ENCODE results near the gene RTP3. TPM values are rescaled to one million over a fixed set of nuclear protein-coding genes. Genes with fewer than 3 reads are reported as not detected.
A peak's percentile ranks its signal among the peaks of the same experiment; 100 is the strongest.

The RTP3 gene
- total and polyA plus RNA-seq, 10 donors, result not detected

GRCh38 chr3:46539443-46540005 lies 41.7 kb downstream of the RTP3 start:
- peaks cover 18 to 55% (median 28%) of the 10 kb centered on the region in 6 donors for H3K4me1 ChIP-seq
- intact Hi-C loops (cut with DNase I; ENCODE audit: low total_unique reads), result no loop called here

GRCh38 chr3:46540550-46540949 lies 42.8 kb downstream of the RTP3 start:
- H3K27me3 ChIP-seq (replicated peaks in 1 of 7), result peaks cover 0 to 8% (median 0%) of the 10 kb centered on the region in 7 donors
- peaks cover 0 to 5% (median 0%) of the 10 kb centered on the region in 6 donors for H3K36me3 ChIP-seq
- H3K4me1 ChIP-seq, result peaks cover 18 to 55% (median 28%) of the 10 kb centered on the region in 6 donors
- no peak overlapping the region for H3K4me3 ChIP-seq
- WGBS, 5 donors, result 89 to 94% (median 94%) methylated on average over 4 of the region's 4 CpGs
- H3K27ac ChIP-seq, result no peak overlapping the region
- H3K9me3 ChIP-seq, result no peaks in the 10 kb centered on the region
- no peak for DNase-seq
- intact Hi-C loops (cut with DNase I; ENCODE audit: low total_unique reads), result no loop called here
- TF ChIP-seq CTCF (IDR thresholded peaks at IDR 0.05 in 8 of 11, conservative IDR thresholded peaks at IDR 0.05 in 3 of 11), result no peak
- no peak for TF ChIP-seq POLR2A (IDR thresholded peaks at IDR 0.05)
- no peak for TF ChIP-seq POLR2AphosphoS5 (IDR thresholded peaks at IDR 0.05)

More at GRCh38 chr3:46539443-46540005, 41.7 kb downstream of the RTP3 start:
- TF ChIP-seq CTCF (IDR thresholded peaks at IDR 0.05 in 8 of 11, conservative IDR thresholded peaks at IDR 0.05 in 3 of 11) (no peak), POLR2AphosphoS5 (IDR thresholded peaks at IDR 0.05) (no peak)
- Histone ChIP-seq H3K4me3 (peak overlapping the region in 3 of 8 donors; percentile 7 to 49 (median 18)), H3K9me3 (no peaks in the 10 kb centered on the region), H3K36me3 (peaks cover 0 to 1% (median 0%) of the 10 kb centered on the region in 6 donors), H3K27ac (peak overlapping the region; percentile 54 to 81 (median 66)), H3K27me3 (replicated peaks in 1 of 7) (peaks cover 0 to 8% (median 0%) of the 10 kb centered on the region in 7 donors)
- DNase-seq, result no peak
- WGBS, 5 donors, result 71 to 76% (median 72%) methylated on average over 9 of the region's 9 CpGs

GRCh38 chr3:46541835-46542234 lies 44.1 kb downstream of the RTP3 start:
- 28 to 55% (median 47%) methylated on average over 1 of the region's 1 CpG for WGBS, 5 donors
- peaks cover 0 to 5% (median 0%) of the 10 kb centered on the region in 6 donors for H3K36me3 ChIP-seq
- H3K4me3 ChIP-seq, result no peak overlapping the region
- peaks cover 18 to 51% (median 28%) of the 10 kb centered on the region in 6 donors for H3K4me1 ChIP-seq
- intact Hi-C loops (cut with DNase I; ENCODE audit: low total_unique reads), result no loop called here
- no peaks in the 10 kb centered on the region for H3K27me3 ChIP-seq (replicated peaks in 1 of 7)
- no peak for TF ChIP-seq POLR2A (IDR thresholded peaks at IDR 0.05)
- no peak for TF ChIP-seq POLR2AphosphoS5 (IDR thresholded peaks at IDR 0.05)
- TF ChIP-seq CTCF (IDR thresholded peaks at IDR 0.05 in 8 of 11, conservative IDR thresholded peaks at IDR 0.05 in 3 of 11), result no peak
- DNase-seq, result no peak
- no peak overlapping the region for H3K27ac ChIP-seq
- no peaks in the 10 kb centered on the region for H3K9me3 ChIP-seq

GRCh38 chr3:46542344-46542743 lies 44.6 kb downstream of the RTP3 start:
- Histone ChIP-seq H3K27me3 (replicated peaks in 1 of 7) (no peaks in the 10 kb centered on the region), H3K9me3 (no peaks in the 10 kb centered on the region), H3K36me3 (peaks cover 0 to 5% (median 0%) of the 10 kb centered on the region in 6 donors), H3K4me1 (peaks cover 18 to 46% (median 27%) of the 10 kb centered on the region in 6 donors), H3K27ac (no peak overlapping the region), H3K4me3 (no peak overlapping the region)
- intact Hi-C loops (cut with DNase I; ENCODE audit: low total_unique reads), result no loop called here
- DNase-seq, result no peak
- 76 to 87% (median 79%) methylated on average over 2 of the region's 2 CpGs for WGBS, 5 donors
- TF ChIP-seq POLR2A (IDR thresholded peaks at IDR 0.05) (no peak), POLR2AphosphoS5 (IDR thresholded peaks at IDR 0.05) (no peak)

Data from spleen (tissue), 11 donors.